ENCODE measurements around the gene MYLK2.

DNA sequence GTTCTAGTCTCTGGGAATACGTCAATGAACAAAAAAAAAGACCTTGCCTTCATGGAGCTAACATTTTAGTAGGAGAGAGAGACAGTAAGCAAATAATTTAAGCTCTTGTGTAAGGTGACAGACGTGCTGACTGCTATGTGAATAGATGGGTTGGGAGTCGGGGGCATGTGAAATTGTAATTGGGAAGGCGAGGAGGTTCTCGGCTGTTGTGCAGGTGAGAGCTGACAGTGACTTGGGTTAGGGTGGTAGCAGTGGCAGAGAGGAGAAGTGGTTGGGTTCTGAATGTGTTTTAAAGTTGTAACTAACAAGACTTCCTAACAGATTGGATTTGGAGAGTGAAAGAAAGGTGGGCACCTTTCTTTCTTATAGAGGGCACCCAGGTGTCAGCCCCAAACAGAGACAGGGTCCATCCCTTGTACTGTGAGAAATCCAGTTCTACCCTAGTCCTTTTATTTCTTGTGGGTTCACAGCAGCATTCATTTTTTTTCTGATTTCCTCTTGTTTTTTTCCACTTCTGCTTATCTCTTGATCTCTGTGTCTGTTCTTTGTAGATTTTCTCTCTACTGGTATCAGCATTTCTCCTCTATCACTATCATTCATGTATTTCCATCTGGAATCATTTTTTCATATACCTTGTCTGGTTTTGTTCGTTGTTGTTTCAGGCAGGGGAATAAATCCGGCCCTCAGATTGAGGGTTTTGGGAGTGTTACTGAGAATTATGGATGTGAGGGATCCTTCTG, 15.4 kb upstream of the MYLK2 start:
- TF ChIP-seq CTCF (optimal IDR thresholded peaks at IDR 0.05 in 1 of 3, IDR thresholded peaks at IDR 0.05 in 1 of 3, conservative IDR thresholded peaks at IDR 0.05 in 1 of 3; ENCODE audit: extremely low read depth in 1 of 3, insufficient read depth in 2 of 3, low read length in 3 of 3) (no peak), EZH2 (IDR thresholded peaks at IDR 0.05; ENCODE audit: low read length) (no peak)

Measured in keratinocyte (primary cell).